ENCODE data around the gene CPLANE2. TPM values are rescaled to one million over a fixed set of nuclear protein-coding genes. Genes with fewer than 3 reads are reported as not detected.
"Not testable (repeated sequence)": the region's sequence is repeated elsewhere in the genome, so short reads cannot be mapped to it uniquely, and the experiment has no call there.

CPLANE2 gene
- total RNA-seq, 1 experiment from 2014 or later = 4.2 TPM

- no peak for DNase-seq
- TF ChIP-seq, protein P1, sequence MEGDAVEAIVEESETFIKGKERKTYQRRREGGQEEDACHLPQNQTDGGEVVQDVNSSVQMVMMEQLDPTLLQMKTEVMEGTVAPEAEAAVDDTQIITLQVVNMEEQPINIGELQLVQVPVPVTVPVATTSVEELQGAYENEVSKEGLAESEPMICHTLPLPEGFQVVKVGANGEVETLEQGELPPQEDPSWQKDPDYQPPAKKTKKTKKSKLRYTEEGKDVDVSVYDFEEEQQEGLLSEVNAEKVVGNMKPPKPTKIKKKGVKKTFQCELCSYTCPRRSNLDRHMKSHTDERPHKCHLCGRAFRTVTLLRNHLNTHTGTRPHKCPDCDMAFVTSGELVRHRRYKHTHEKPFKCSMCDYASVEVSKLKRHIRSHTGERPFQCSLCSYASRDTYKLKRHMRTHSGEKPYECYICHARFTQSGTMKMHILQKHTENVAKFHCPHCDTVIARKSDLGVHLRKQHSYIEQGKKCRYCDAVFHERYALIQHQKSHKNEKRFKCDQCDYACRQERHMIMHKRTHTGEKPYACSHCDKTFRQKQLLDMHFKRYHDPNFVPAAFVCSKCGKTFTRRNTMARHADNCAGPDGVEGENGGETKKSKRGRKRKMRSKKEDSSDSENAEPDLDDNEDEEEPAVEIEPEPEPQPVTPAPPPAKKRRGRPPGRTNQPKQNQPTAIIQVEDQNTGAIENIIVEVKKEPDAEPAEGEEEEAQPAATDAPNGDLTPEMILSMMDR (IDR thresholded peaks at IDR 0.05; ENCODE audit: unreplicated experiment) = no peak
- CTCF ChIA-PET = no interaction called here
- Mint-ChIP-seq H3K9me3 (ENCODE audit: low read depth, unreplicated experiment) (no peaks in the 10 kb centered on the region), H3K27me3 (ENCODE audit: unreplicated experiment) (peaks cover 16% of the 10 kb centered on the region), H3K4me1 (ENCODE audit: low read depth, unreplicated experiment) (peaks cover 4% of the 10 kb centered on the region), H3K27ac (ENCODE audit: unreplicated experiment) (no peak overlapping the region), H3K4me3 (ENCODE audit: low read depth, unreplicated experiment) (peak overlapping the region; percentile 69), H3K36me3 (ENCODE audit: insufficient read depth, unreplicated experiment) (peaks cover 18% of the 10 kb centered on the region)
- intact Hi-C loops (cut with micrococcal nuclease; ENCODE audit: unreplicated experiment) = no loop called here
- no TSS peak for BruUV-seq (replicated peaks)
These were observed 18.8 kb downstream of the CPLANE2 start for GRCh38 chr1:16218014-16218673.

DNA sequence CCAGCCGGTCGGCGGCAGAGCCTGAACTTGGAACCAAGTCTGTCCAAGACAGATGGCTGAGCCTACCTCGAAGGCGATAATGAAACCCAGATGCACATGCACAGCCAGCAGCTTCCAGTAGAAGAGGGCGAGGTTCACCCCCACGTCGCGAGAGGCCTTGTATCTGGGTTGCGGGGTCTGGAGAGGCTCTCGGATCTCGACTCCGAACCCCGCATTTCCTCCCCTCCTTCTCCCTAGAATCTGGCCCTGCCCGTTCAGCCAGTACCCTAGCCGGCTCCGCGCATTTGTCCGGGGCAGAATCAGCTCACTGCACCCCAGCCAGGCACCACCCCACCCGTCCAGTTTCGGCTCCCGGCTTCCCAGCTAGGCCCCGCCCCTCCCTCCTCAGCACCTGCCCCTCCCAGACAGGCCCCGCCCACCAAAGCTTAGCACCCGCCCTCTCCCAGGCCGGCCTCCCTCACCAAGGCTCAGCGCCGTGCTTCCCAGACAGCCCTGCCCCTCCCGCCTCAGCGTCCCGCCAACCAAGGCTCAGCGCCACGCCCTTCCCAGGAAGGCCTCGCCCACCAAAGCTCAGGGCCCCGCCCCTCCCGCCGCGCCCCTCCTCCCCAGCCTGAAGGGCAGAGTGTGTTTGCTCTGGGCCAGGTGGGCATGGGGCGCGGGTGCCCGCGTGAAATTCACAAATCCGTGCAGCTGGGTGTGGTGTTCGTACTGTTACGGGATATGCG lies 19.8 kb downstream of the CPLANE2 start:
- Mint-ChIP-seq H3K4me3 (ENCODE audit: low read depth, unreplicated experiment) (peak overlapping the region; percentile 69), H3K4me1 (ENCODE audit: low read depth, unreplicated experiment) (peaks cover 10% of the 10 kb centered on the region), H3K36me3 (ENCODE audit: insufficient read depth, unreplicated experiment) (peaks cover 27% of the 10 kb centered on the region), H3K27me3 (ENCODE audit: unreplicated experiment) (peaks cover 16% of the 10 kb centered on the region), H3K27ac (ENCODE audit: unreplicated experiment) (no peak overlapping the region), H3K9me3 (ENCODE audit: low read depth, unreplicated experiment) (no peaks in the 10 kb centered on the region)
- BruUV-seq (replicated peaks) = no TSS peak
- TF ChIP-seq, protein P1 (IDR thresholded peaks at IDR 0.05; ENCODE audit: unreplicated experiment) = no peak
- CTCF ChIA-PET = interaction anchor here (0.7 to 0.9 kb wide), 4 partner anchors 10 to 145 kb away, joined by 3 to 4 read pairs (median 4); no protein-coding TSS in a partner anchor
- intact Hi-C loops (cut with micrococcal nuclease; ENCODE audit: unreplicated experiment) = no loop called here
- DNase-seq = peak; percentile 96

- intact Hi-C loops (cut with micrococcal nuclease; ENCODE audit: unreplicated experiment) = no loop called here
- H3K9me3 Mint-ChIP-seq (ENCODE audit: low read depth, unreplicated experiment) = no peaks in the 10 kb centered on the region
- H3K36me3 Mint-ChIP-seq (ENCODE audit: insufficient read depth, unreplicated experiment) = peaks cover 28% of the 10 kb centered on the region
- CTCF ChIA-PET = interaction anchor here (0.9 kb wide), 1 partner anchor 30 kb away, joined by 3 read pairs; no protein-coding TSS in a partner anchor
- peaks cover 15% of the 10 kb centered on the region for H3K4me1 Mint-ChIP-seq (ENCODE audit: low read depth, unreplicated experiment)
- BruUV-seq (replicated peaks) = no TSS peak
- peaks cover 6% of the 10 kb centered on the region for H3K27me3 Mint-ChIP-seq (ENCODE audit: unreplicated experiment)
- H3K27ac Mint-ChIP-seq (ENCODE audit: unreplicated experiment) = no peak overlapping the region
- peak; percentile 55 for DNase-seq
- H3K4me3 Mint-ChIP-seq (ENCODE audit: low read depth, unreplicated experiment) = peak overlapping the region; percentile 69
- TF ChIP-seq, protein P1 (IDR thresholded peaks at IDR 0.05; ENCODE audit: unreplicated experiment) = no peak
These were observed 20.9 kb downstream of the CPLANE2 start for GRCh38 chr1:16215882-16216753.

- H3K27ac Mint-ChIP-seq (ENCODE audit: unreplicated experiment); intact Hi-C loops (cut with micrococcal nuclease; ENCODE audit: unreplicated experiment); CTCF ChIA-PET; H3K9me3 Mint-ChIP-seq (ENCODE audit: low read depth, unreplicated experiment); H3K27me3 Mint-ChIP-seq (ENCODE audit: unreplicated experiment); DNase-seq; H3K4me3 Mint-ChIP-seq (ENCODE audit: low read depth, unreplicated experiment); BruUV-seq (replicated peaks): not testable (repeated sequence)
- Mint-ChIP-seq H3K4me1 (ENCODE audit: low read depth, unreplicated experiment) (peaks cover 24% of the 10 kb centered on the region), H3K36me3 (ENCODE audit: insufficient read depth, unreplicated experiment) (peaks cover 28% of the 10 kb centered on the region)
These were observed 21.7 kb downstream of the CPLANE2 start for GRCh38 chr1:16215240-16215639.

- BruUV-seq (replicated peaks); DNase-seq; H3K27me3 Mint-ChIP-seq (ENCODE audit: unreplicated experiment); CTCF ChIA-PET; intact Hi-C loops (cut with micrococcal nuclease; ENCODE audit: unreplicated experiment); H3K9me3 Mint-ChIP-seq (ENCODE audit: low read depth, unreplicated experiment); H3K27ac Mint-ChIP-seq (ENCODE audit: unreplicated experiment): not testable (repeated sequence)
- H3K36me3 Mint-ChIP-seq (ENCODE audit: insufficient read depth, unreplicated experiment) = peaks cover 25% of the 10 kb centered on the region
- peak overlapping the region; percentile 58 for H3K4me3 Mint-ChIP-seq (ENCODE audit: low read depth, unreplicated experiment)
- peaks cover 36% of the 10 kb centered on the region for H3K4me1 Mint-ChIP-seq (ENCODE audit: low read depth, unreplicated experiment)
These were observed 23.4 kb downstream of the CPLANE2 start for GRCh38 chr1:16213544-16213943.

Data from Calu3 (cell line).